ENCODE data around the gene RNF151. TPM values are rescaled to one million over a fixed set of nuclear protein-coding genes. Genes with fewer than 3 reads are reported as not detected.
A peak's percentile ranks its signal among the peaks of the same experiment; 100 is the strongest.

RNF151 gene
- total and polyA plus RNA-seq, 2 of the 13 experiments (the other 11 are each of a cell fraction or from before 2014, with no cell fraction given), result not detected

- TF ChIP-seq ZNF232 (CRISPR knock-in tag; IDR thresholded peaks at IDR 0.05; ENCODE audit: borderline replicate concordance) (peak; percentile 30; the same call in 1 of the 2 replicates), NFATC3 (CRISPR knock-in tag; IDR thresholded peaks at IDR 0.05) (no peak), ZNF678 (CRISPR knock-in tag; IDR thresholded peaks at IDR 0.05) (no peak), MBD4 (IDR thresholded peaks at IDR 0.05; ENCODE audit: borderline replicate concordance, low read length) (no peak), GFI1 (CRISPR knock-in tag; IDR thresholded peaks at IDR 0.05; ENCODE audit: borderline replicate concordance) (peak; percentile 43; the same call in 1 of the 2 replicates), THYN1 (CRISPR knock-in tag; IDR thresholded peaks at IDR 0.05; ENCODE audit: borderline replicate concordance, low read depth) (no peak), JUN (CRISPR knock-in tag; IDR thresholded peaks at IDR 0.05) (no peak), ZNF737 (CRISPR knock-in tag; IDR thresholded peaks at IDR 0.05; ENCODE audit: borderline replicate concordance) (no peak; the same call in 1 of the 2 replicates), HNF1A (IDR thresholded peaks at IDR 0.05; ENCODE audit: low read depth) (no peak), HNF1A (CRISPR knock-in tag; IDR thresholded peaks at IDR 0.05; ENCODE audit: borderline replicate concordance) (peak; percentile 40; the same call in 1 of the 2 replicates), GMEB1 (CRISPR knock-in tag; IDR thresholded peaks at IDR 0.05; ENCODE audit: borderline replicate concordance) (peak; percentile 80), ZNF501 (CRISPR knock-in tag; IDR thresholded peaks at IDR 0.05) (no peak), KDM5B (CRISPR knock-in tag; IDR thresholded peaks at IDR 0.05; ENCODE audit: borderline replicate concordance) (peak; percentile 42; the same call in 1 of the 2 replicates)
- TF ChIP-seq, protein P1, sequence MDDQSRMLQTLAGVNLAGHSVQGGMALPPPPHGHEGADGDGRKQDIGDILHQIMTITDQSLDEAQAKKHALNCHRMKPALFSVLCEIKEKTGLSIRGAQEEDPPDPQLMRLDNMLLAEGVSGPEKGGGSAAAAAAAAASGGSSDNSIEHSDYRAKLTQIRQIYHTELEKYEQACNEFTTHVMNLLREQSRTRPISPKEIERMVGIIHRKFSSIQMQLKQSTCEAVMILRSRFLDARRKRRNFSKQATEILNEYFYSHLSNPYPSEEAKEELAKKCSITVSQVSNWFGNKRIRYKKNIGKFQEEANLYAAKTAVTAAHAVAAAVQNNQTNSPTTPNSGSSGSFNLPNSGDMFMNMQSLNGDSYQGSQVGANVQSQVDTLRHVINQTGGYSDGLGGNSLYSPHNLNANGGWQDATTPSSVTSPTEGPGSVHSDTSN (CRISPR knock-in tag; IDR thresholded peaks at IDR 0.05; ENCODE audit: borderline replicate concordance), result no peak
- TF ChIP-seq, protein P2, sequence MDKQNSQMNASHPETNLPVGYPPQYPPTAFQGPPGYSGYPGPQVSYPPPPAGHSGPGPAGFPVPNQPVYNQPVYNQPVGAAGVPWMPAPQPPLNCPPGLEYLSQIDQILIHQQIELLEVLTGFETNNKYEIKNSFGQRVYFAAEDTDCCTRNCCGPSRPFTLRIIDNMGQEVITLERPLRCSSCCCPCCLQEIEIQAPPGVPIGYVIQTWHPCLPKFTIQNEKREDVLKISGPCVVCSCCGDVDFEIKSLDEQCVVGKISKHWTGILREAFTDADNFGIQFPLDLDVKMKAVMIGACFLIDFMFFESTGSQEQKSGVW (CRISPR knock-in tag; IDR thresholded peaks at IDR 0.05; ENCODE audit: borderline replicate concordance), result no peak
These were observed 1.9 kb upstream of the RNF151 start, which contains the start of gene RPS2 (continued) for GRCh38 chr16:1964506-1965395.

Data from HepG2 (cell line).